ENCODE data around the gene GJD2. TPM values are rescaled to one million over a fixed set of nuclear protein-coding genes. Genes with fewer than 3 reads are reported as not detected.

The GJD2 gene
- total RNA-seq, 4 donors from 2014 or later, result not detected

GRCh38 chr15:34734303-34734702 is 20.5 kb downstream of the GJD2 start:
- H3K4me1 ChIP-seq, result no peaks in the 10 kb centered on the region
- H3K4me3 ChIP-seq, result no peak overlapping the region
- intact Hi-C loops (cut with DNase I), result no loop called here
- TF ChIP-seq CTCF (IDR thresholded peaks at IDR 0.05), result no peak
- no peak for TF ChIP-seq POLR2A (IDR thresholded peaks at IDR 0.05)
- peaks cover 0 to 28% (median 0%) of the 10 kb centered on the region in 4 donors for H3K27me3 ChIP-seq
- no peaks in the 10 kb centered on the region for H3K9me3 ChIP-seq
- H3K36me3 ChIP-seq, result no peaks in the 10 kb centered on the region
- WGBS, 2 donors, result 60 to 63% methylated on average over 5 of the region's 5 CpGs
- DNase-seq, result no peak
- H3K27ac ChIP-seq, result no peak overlapping the region

- H3K27ac ChIP-seq, result no peak overlapping the region
- intact Hi-C loops (cut with DNase I), result no loop called here
- no peaks in the 10 kb centered on the region for H3K9me3 ChIP-seq
- peaks cover 0 to 26% (median 0%) of the 10 kb centered on the region in 4 donors for H3K27me3 ChIP-seq
- no peak overlapping the region for H3K4me3 ChIP-seq
- WGBS, 2 donors, result 87 to 95% methylated on average over 2 of the region's 2 CpGs
- no peak for DNase-seq
- H3K36me3 ChIP-seq, result no peaks in the 10 kb centered on the region
- TF ChIP-seq CTCF (IDR thresholded peaks at IDR 0.05), result no peak
- TF ChIP-seq POLR2A (IDR thresholded peaks at IDR 0.05), result no peak
- H3K4me1 ChIP-seq, result no peaks in the 10 kb centered on the region
Observed at GRCh38 chr15:34733621-34734020, 21.2 kb downstream of the GJD2 start.

GRCh38 chr15:34732430-34732829 is 22.4 kb downstream of the GJD2 start:
- no peak overlapping the region for H3K4me3 ChIP-seq
- H3K36me3 ChIP-seq, result no peaks in the 10 kb centered on the region
- H3K27me3 ChIP-seq, result peaks cover 0 to 15% (median 0%) of the 10 kb centered on the region in 4 donors
- H3K9me3 ChIP-seq, result no peaks in the 10 kb centered on the region
- intact Hi-C loops (cut with DNase I), result no loop called here
- WGBS, 2 donors, result 58 to 61% methylated on average over 6 of the region's 6 CpGs
- no peak for TF ChIP-seq POLR2A (IDR thresholded peaks at IDR 0.05)
- no peak for TF ChIP-seq CTCF (IDR thresholded peaks at IDR 0.05)
- no peak overlapping the region for H3K27ac ChIP-seq
- no peak for DNase-seq
- H3K4me1 ChIP-seq, result no peaks in the 10 kb centered on the region

GRCh38 chr15:34730701-34731100 is 24.1 kb downstream of the GJD2 start:
- no peak for DNase-seq
- WGBS, 2 donors, result 54 to 60% methylated on average over 3 of the region's 3 CpGs
- H3K36me3 ChIP-seq, result no peaks in the 10 kb centered on the region
- no peaks in the 10 kb centered on the region for H3K9me3 ChIP-seq
- TF ChIP-seq POLR2A (IDR thresholded peaks at IDR 0.05), result no peak
- no peak for TF ChIP-seq CTCF (IDR thresholded peaks at IDR 0.05)
- H3K27me3 ChIP-seq, result peaks cover 0 to 4% (median 0%) of the 10 kb centered on the region in 4 donors
- intact Hi-C loops (cut with DNase I), result no loop called here
- H3K27ac ChIP-seq, result no peak overlapping the region
- H3K4me1 ChIP-seq, result no peaks in the 10 kb centered on the region
- H3K4me3 ChIP-seq, result no peak overlapping the region

- Histone ChIP-seq H3K9me3 (no peaks in the 10 kb centered on the region), H3K4me3 (no peak overlapping the region), H3K4me1 (no peaks in the 10 kb centered on the region), H3K27me3 (peaks cover 0 to 4% (median 0%) of the 10 kb centered on the region in 4 donors), H3K36me3 (no peaks in the 10 kb centered on the region), H3K27ac (no peak overlapping the region)
- no peak for DNase-seq
- WGBS, 2 donors, result 27 to 39% methylated on average over 1 of the region's 1 CpG
- TF ChIP-seq POLR2A (IDR thresholded peaks at IDR 0.05) (no peak), CTCF (IDR thresholded peaks at IDR 0.05) (no peak)
- intact Hi-C loops (cut with DNase I), result no loop called here
Observed at GRCh38 chr15:34729886-34730285, 24.9 kb downstream of the GJD2 start.
